ENCODE data around the gene NUP214.
"Not testable (repeated sequence)": the region's sequence is repeated elsewhere in the genome, so short reads cannot be mapped to it uniquely, and the experiment has no call there.

Gene NUP214

DNA sequence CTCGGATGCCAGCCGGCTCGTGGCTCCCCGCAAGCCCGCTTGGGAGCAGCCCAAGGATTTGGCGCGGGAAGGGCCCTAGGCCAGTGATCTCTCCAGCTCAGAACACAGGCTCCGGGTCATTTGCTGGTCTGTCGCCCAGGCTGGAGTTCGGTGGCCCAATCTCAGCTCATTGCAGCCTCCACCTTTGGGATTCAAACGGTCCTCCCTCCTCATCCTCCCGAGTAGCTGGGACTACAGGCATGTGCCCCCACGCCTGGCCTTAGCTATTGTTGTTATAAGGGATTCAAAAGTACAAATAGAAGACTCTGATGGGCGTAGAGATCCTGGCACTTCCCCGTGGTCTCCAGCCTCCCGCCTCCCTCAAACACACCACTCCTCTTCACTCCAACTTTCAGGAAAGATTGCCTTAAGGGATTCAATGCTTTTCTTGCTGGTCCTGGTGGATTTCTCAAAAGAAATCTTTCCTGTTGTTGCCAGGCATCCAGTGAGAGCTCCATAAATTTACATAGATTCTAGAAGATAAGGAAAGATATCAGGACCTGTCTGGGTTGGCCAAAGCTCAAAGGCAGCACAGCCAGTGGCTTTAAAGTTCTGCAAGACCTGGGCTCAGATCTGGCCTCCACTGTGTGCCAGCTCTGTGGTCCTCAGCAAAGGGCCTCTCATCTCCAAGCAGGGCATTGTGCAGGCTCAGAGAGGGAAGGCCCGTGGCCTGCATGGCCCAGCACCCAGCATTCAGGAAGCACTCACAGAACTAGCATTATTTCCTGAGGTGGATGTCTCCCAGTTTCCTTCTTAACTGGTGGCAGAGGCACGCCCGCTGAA lies 28.0 kb upstream of the NUP214 start:
- DNase-seq, result no peak

DNA sequence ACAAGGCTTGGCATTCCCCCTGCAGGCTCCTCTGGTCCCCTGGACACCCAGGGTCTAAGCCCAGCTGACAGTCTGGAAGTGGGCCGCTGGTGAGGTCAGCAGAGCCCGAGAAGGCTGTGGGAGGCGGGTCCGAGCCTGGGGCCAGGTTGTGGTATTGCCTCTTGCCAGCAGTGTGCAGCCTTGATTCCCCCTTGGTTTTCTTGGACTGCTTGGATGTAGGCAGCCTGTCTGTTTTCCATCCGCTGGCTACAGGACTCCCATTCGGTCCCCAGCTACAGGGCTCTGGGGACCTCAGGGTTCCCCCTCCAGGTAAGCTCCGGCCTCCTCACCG lies 27.5 kb upstream of the NUP214 start:
- no peak for DNase-seq

DNA sequence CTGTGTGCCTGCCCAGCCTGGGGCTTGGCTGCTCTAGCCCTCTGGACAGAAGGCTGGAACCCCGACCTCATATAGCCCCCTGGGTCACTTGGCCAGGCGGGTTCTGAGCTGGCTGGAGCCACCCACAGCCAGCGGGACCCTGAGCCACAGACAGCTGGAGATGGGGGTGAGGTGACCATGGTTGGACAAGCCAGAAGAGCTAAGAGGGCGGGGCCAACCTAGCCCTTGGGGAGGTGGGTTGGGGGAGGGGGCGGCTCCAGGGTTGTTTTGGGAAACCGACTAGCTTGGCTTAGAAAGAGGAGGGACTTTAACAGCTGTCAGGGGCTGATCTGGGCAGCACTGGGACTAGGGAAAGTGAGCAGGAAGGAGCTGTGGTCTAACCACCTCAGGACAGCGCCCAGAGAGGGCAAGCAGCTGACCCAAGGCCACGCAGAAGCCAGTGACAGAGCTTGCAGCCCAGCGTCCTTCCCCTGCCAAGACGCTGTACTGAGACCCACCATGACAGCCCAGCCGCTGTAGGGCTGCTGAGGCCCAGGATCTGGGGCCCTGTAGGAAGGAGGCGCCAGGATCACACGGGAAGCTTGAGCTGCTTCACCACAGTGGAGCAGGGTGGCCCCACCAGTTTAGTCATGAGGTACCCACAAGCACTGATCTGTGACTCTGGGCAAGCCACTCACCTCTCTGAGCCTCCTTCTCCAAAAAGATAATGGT lies 26.8 kb upstream of the NUP214 start:
- no peak for DNase-seq

- DNase-seq, result no peak
These were observed 26.2 kb upstream of the NUP214 start for GRCh38 chr9:131099102-131099606.

DNA sequence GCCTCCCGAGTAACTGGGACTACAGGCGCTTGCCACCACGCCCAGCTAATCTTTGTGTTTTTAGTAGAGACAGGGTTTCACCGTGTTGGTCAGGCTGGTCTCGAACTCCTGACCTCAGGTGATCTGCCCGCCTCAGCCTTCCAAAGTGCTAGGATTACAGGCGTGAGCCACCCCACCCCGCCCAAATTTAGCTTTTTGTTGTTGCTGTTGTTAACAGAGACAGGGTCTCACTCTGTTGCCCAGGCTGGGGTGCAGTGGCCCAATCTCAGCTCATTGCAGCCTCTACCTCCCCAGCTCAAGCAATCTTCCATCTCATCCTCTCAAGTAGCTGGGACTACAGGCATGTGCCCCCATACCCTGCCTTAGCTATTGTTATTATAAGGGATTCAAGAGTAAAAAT lies 25.5 kb upstream of the NUP214 start:
- DNase-seq, result not testable (repeated sequence)

- no peak for DNase-seq
These were observed 24.9 kb upstream of the NUP214 start for GRCh38 chr9:131100445-131100844.

DNA sequence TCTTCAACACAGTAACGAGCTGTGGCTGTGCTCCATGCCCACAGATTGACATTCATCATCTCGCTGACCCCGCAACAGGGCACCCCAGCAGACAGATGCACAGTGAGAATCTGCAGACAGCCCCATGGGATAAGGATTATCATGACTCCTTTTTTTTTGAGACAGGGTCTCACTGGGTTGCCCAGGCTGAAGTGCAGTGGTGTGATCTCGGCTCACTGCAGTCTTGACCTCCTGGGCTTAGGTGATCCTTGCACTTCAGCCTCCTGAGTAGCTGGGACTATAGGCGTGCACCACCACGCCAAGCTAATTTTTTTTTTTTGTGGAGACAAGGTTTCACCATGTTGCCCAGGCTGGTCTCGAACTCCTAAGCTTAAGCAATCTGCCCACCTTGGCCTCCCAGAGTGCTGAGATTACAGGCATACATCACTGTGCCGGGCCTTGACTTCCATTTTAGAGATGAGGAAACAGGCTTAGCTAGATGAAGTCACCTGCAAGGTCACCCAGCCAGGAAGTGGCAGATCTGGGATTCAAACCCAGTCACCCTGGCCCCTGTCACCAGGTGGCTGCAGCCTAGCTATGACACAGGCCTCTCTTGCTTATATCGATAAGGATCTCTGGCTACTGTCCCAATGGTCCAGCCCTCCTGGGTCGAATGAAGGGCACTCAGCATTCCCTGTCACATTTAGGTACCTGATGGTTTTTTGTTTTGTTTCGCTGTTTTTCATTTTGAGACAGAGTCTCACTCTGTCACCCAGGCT lies 24.0 kb upstream of the NUP214 start:
- no peak for DNase-seq

DNA sequence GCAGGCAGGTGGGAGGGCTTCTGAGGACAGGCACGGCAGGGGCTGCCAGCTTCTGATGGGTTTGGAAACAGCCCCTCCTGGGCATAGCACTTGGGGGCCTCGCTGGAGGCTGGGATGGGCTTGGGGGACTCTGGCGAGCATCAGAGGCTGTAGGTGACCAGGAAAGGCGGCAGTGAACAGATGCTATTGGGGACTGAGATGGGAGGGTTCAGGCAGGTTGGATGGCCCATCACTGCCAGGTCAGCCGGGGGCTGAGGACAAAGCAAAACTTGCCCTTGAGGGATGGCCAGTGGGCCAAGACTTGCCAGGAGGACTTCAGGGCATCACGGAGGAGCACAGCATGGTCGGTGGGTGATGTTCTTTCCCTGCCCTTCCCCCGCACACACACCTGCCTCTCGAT lies 22.4 kb upstream of the NUP214 start:
- no peak for DNase-seq

- DNase-seq, result no peak
These were observed 21.9 kb upstream of the NUP214 start for GRCh38 chr9:131103535-131103934.

DNA sequence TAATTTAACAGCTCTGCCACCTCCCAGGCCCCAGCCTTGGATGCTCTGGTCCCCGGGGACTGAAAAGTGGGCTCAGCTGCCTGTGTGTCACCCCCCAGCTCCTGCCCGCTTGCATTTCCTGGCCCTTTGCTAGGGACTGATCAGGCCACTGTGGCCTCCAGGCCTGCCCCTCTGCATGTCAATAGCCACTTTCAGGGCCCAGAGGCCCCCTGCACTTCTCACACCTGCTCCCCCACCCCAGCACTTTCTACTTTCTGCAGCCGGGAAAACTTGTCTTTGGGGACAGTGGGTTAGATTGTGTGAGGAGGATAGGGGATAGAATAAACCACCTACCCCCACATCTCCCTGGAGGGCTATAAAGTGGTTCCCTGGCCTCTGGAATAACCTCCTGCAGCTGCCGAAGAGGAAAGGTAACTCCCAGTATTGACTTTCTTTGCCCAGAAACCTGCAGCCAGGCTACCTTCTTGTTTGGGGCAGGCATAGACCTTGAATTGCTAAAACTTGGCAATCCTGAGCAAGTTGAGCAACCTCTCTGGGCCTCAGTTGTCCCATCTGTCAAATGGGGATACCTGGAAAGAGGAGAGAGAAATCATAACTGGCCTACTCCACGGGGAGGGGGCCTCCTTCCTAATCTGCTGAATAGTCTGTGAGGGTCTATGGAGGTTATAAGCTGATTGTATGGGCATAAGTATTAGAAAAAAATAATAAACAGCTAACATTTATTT lies 21.2 kb upstream of the NUP214 start:
- DNase-seq, result no peak

- no peak for DNase-seq
These were observed 19.4 kb upstream of the NUP214 start for GRCh38 chr9:131105952-131106351.

DNA sequence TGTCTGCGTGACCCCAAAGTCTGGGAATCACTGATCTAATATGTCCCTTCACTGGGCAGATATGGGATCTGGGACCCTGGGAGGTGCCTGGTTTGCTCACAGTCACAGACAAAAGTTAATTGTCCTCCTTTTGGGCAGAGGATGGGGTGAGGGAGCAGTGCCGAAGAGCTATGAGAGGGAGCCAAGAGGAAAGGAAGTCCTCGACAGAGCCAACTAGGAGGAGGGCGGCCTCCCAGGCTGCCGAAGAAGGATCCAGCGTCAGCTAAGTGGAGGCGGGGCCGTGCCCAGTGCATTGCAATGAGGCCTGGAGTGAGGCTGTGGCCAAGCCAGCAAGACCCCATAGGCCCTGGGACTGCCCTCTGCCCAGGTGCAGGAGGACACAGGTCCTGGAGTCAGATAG lies 17.6 kb upstream of the NUP214 start:
- no peak for DNase-seq

GRCh38 chr9:131111186-131111853 lies 14.1 kb upstream of the NUP214 start:
- no peak for DNase-seq

- DNase-seq, result no peak
These were observed 13.5 kb upstream of the NUP214 start for GRCh38 chr9:131111854-131112311.

GRCh38 chr9:131112374-131113154 lies 12.8 kb upstream of the NUP214 start:
- DNase-seq, result no peak

GRCh38 chr9:131113655-131114054 lies 11.7 kb upstream of the NUP214 start:
- DNase-seq, result no peak

GRCh38 chr9:131114084-131114535 lies 11.3 kb upstream of the NUP214 start:
- DNase-seq, result no peak

DNA sequence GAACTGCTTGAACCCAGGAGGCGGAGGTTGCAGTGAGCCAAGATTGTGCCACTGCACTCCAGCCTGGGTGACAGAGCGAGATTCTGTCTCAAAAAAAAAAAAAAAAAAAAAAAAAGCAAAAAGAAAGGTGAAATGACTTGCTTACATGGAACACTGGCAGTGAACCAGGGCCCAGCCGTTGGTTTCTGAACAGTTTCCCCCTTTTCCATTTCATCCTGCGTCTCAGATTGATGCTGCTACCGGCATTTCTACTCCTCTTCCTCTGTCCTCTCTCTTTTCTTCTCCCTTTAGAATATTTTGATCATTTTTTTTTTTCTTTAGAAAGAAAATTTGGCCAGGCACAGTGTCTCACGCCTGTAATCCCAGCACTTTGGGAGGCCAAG lies 10.0 kb upstream of the NUP214 start:
- DNase-seq, result not testable (repeated sequence)

DNA sequence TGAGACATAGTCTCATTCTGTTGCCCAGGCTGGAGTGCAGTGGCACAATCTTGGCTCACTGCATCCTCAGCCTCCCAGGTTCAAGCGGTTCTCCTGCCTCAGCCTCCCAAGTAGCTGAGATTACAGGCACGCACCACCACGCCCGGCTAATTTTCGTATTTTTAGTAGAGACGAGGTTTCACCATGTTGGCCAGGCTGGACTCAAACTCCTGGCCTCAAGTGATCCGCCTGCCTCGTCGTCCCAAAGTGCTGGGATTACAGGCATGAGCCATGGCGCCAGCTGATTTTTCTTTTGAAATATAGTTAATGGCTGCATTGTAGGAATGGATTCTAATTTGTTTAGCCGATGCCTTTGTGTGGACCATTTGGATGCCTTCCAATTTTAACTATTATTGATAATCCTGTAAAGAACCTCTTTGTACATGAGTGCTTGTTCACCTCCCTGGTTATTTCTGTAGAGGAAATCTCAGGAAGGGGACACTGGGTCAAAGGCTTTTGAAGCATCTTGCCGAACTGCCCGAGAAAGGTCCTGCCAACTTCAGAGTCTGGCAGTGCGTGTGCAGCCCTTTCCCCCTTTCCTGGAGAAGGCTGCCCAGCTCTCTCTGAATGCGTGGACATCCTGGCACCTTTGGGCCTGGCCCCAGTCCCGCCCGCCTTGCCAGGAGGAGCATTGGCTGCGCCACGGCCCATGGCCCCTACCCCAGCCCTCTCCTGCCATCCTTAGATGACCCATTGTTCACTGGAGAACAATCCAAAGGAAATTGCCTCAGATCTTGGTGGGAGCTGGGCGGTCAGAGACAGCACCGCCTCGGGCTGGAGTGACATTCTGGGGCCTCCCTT lies 8.9 kb upstream of the NUP214 start:
- DNase-seq, result no peak

- DNase-seq, result no peak
These were observed 8.1 kb upstream of the NUP214 start for GRCh38 chr9:131117121-131117761.
